ENCODE results near the gene GTF2IRD1.
A peak's percentile ranks its signal among the peaks of the same experiment; 100 is the strongest.

GRCh38 chr7:74449809-74450397 lies 3.8 kb upstream of the GTF2IRD1 start:
- TF ChIP-seq CTCF (IDR thresholded peaks at IDR 0.05 in 4 of 5, conservative IDR thresholded peaks at IDR 0.05 in 1 of 5), result peak; percentile 56 to 88 (median 83)
- no peak for TF ChIP-seq POLR2A (IDR thresholded peaks at IDR 0.05)

Data from gastrocnemius medialis (tissue), 4 donors.